SK-N-SH (cell line): ENCODE data around the gene SLC5A12. TPM values are rescaled to one million over a fixed set of nuclear protein-coding genes. Genes with fewer than 3 reads are reported as not detected.

Experiments
- CTCF ChIA-PET: fragments of 300-600, 350-600 bp; formaldehyde crosslinking; extraction: SDS; loops from one replicate; lab custom pipeline; 2021; lab: Yijun Ruan, JAX
- POLR2A ChIA-PET: fragments of 350-600 bp; sonication (Branson Sonifier 250); formaldehyde crosslinking; extraction: SDS; loops from one replicate; lab custom pipeline; 2020; ENCODE audit warnings: antibody characterized with exemption, inconsistent platforms; lab: Yijun Ruan, JAX
- DNase-seq: peaks from one replicate; pipeline ENCODE4 v3.0.0; 2012
- H2AFZ ChIP-seq: fragments of 200-600 bp; sonication (generic); 2 replicates; pipeline ENCODE4 v1.8.1; 2016; ENCODE audit warnings: antibody characterized with exemption, mild to moderate bottlenecking, low read depth
- H3F3A ChIP-seq: fragments of 200-600 bp; sonication (generic); replicated peaks from 2 replicates; pipeline ENCODE3; 2016; ENCODE audit warnings: antibody characterized with exemption, mild to moderate bottlenecking; ENCODE audit not compliant: insufficient read depth
- H3K27ac ChIP-seq, 2 experiments: fragments of 200-500 bp in 1 of 2; fragments of 200-600 bp in 1 of 2; sonication (Bioruptor generic) in 1 of 2; sonication (generic), shearing (Covaris generic) in 1 of 2; 2 replicates each; pipeline versions ENCODE4 v1.5.1 to v1.6.1; 2014 to 2016; ENCODE audit warnings: low read depth in 2 of 2, inconsistent platforms in 1 of 2, low read length in 1 of 2, mild to moderate bottlenecking in 1 of 2, mixed read lengths in 1 of 2
- H3K27me3 ChIP-seq: fragments of 200-600 bp; sonication (generic), shearing (Covaris generic); 2 replicates; pipeline ENCODE4 v1.6.1; 2016; ENCODE audit warnings: mixed run types; ENCODE audit not compliant: insufficient read depth
- H3K36me3 ChIP-seq, 2 experiments: fragments of 200-500 bp in 1 of 2; fragments of 200-600 bp in 1 of 2; sonication (Bioruptor generic) in 1 of 2; sonication (generic) in 1 of 2; replicated peaks in 1 of 2; 2 replicates each; pipeline versions ENCODE3 to v1.5.1; 2014 to 2016; ENCODE audit warnings: low read length in 1 of 2, mild to moderate bottlenecking in 1 of 2; ENCODE audit not compliant: insufficient read depth in 2 of 2, control insufficient read depth in 1 of 2
- H3K4me1 ChIP-seq, 2 experiments: fragments of 200-500 bp in 1 of 2; fragments of 200-600 bp in 1 of 2; sonication (Bioruptor generic) in 1 of 2; sonication (generic), shearing (Covaris generic) in 1 of 2; 2 replicates each; pipeline versions ENCODE4 v1.5.1 to v1.6.1; 2014 to 2016; ENCODE audit warnings: low read depth in 1 of 2, low read length in 1 of 2, mixed run types in 1 of 2; ENCODE audit not compliant: insufficient read depth in 2 of 2, control insufficient read depth in 1 of 2
- H3K4me2 ChIP-seq: fragments of 200-600 bp; sonication (generic), shearing (Covaris generic); 2 replicates; pipeline ENCODE4 v1.6.1; 2017; ENCODE audit warnings: mixed run types
- H3K4me3 ChIP-seq, 2 experiments: fragments of 200-500 bp in 1 of 2; fragments of 200-600 bp in 1 of 2; sonication (Bioruptor generic) in 1 of 2; sonication (generic), shearing (Covaris generic) in 1 of 2; 2 replicates each; pipeline versions ENCODE4 v1.5.1 to v1.8.1; 2014 to 2016; ENCODE audit warnings: low read depth in 2 of 2, inconsistent platforms in 1 of 2, low read length in 1 of 2, mild to moderate bottlenecking in 1 of 2, mixed read lengths in 1 of 2, moderate library complexity in 1 of 2
- H3K79me2 ChIP-seq: fragments of 200-600 bp; sonication (generic); 2 replicates; pipeline ENCODE4 v1.8.1; 2017; ENCODE audit warnings: mild to moderate bottlenecking; ENCODE audit not compliant: insufficient read depth
- H3K9ac ChIP-seq: fragments of 200-600 bp; sonication (generic); 2 replicates; pipeline ENCODE4 v1.6.1; 2017; ENCODE audit warnings: mixed run types
- H3K9me2 ChIP-seq: fragments of 200-600 bp; sonication (generic); 2 replicates; pipeline ENCODE4 v1.6.1; 2017; ENCODE audit warnings: mixed run types
- H3K9me3 ChIP-seq: fragments of 200-600 bp; sonication (generic); 2 replicates; pipeline ENCODE4 v1.6.1; 2017; ENCODE audit warnings: mixed run types, mild to moderate bottlenecking, moderate library complexity
- H4K20me1 ChIP-seq: fragments of 200-600 bp; sonication (generic); 2 replicates; pipeline ENCODE4 v1.6.1; 2017; ENCODE audit warnings: mild to moderate bottlenecking, mixed run types; ENCODE audit not compliant: insufficient read depth
- FOSL2 ChIP-seq: IDR thresholded peaks from 2 replicates; pipeline ENCODE4 v1.4.0; 2012; ENCODE audit warnings: low read depth, mild to moderate bottlenecking, moderate library complexity, borderline replicate concordance
- GABPA ChIP-seq: IDR thresholded peaks from 2 replicates; pipeline ENCODE4 v1.4.0; 2012; ENCODE audit warnings: low read depth, mild to moderate bottlenecking
- MEF2A ChIP-seq: IDR thresholded peaks from 2 replicates; pipeline ENCODE4 v1.4.0; 2012; ENCODE audit warnings: low read depth, borderline replicate concordance
- NFIC ChIP-seq: IDR thresholded peaks from 2 replicates; pipeline ENCODE4 v1.4.0; 2012; ENCODE audit warnings: borderline replicate concordance
- SIN3A ChIP-seq: IDR thresholded peaks from 2 replicates; pipeline ENCODE4 v1.6.1; 2012; ENCODE audit warnings: low read depth, mild to moderate bottlenecking, low read length, moderate library complexity, borderline replicate concordance
- TCF12 ChIP-seq: IDR thresholded peaks from 2 replicates; pipeline ENCODE4 v1.4.0; 2012
- YY1 ChIP-seq: IDR thresholded peaks from 2 replicates; pipeline ENCODE4 v1.4.0; 2012; ENCODE audit warnings: low read depth, mild to moderate bottlenecking
- WGBS: methylation state at CpG from one replicate; pipeline ENCODE4 v1.1.6; 2017; ENCODE audit warnings: low lambda C conversion rate; 5-methylcytosine and 5-hydroxymethylcytosine counted together
- polyA plus RNA-seq, 3 experiments: library from polyadenylated mRNA; depleted of rRNA; stranded (reverse); fragments of >200 nt; gene quantifications; 2 replicates each; pipeline ENCODE4 v1.2.3, GENCODE V29; 2012
- TF ChIP-seq, protein P1 (sequence below): fragments of 200-600 bp; sonication (generic); IDR thresholded peaks from 2 replicates; pipeline ENCODE4 v1.6.1; 2017; ENCODE audit warnings: antibody characterized with exemption, mild to moderate bottlenecking, moderate library complexity
- TF ChIP-seq, protein P2 (sequence below): fragments of 150-350 bp; IDR thresholded peaks from 2 replicates; pipeline ENCODE4 v1.6.1; 2017; ENCODE audit warnings: antibody characterized with exemption, low read length, low read depth, borderline replicate concordance

The SLC5A12 gene
- polyA plus RNA-seq, 1 of the 3 experiments (the other 2 are of a cell fraction) = 0.03 TPM

DNA sequence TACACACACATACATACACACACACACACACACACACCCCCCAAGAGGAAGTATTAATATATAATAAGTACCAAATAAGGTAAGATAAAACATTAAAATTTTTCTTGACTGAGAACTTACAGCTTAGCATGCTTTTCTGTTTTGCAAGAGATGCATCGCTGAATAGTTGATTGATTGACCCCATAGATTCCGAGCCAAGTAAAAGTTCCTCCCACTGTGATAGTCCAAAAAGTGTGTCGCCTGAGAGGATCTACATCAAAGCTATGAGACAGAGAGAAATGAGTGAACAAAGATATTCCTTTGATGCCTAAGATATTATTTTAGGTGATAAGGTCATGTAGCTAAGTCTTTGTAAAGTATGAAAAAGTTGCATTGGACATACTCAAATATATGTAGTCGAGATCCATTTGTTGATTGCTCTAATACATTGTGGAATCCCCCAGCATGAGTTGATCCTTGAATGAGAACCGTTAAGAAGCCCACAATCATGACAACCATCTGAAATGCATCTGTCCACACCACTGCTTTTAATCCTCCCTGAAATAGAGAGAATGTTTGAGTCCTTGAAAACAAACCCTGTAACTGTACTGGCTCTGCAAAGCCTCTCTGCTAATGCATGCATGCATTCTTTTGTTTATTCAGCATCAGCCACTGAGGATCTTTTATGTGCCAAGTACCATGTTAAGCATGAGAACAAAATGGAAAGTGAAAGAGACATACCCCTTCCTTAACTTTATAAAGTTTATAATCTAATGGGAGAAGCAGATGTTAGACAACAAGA, 18.3 kb downstream of the SLC5A12 start:
- Histone ChIP-seq H4K20me1 (no peaks in the 10 kb centered on the region), H2AFZ (no peak overlapping the region), H3K4me3 (no peak overlapping the region), H3K4me2 (no peak overlapping the region), H3K79me2 (no peaks in the 10 kb centered on the region), H3K9me2 (no peaks in the 10 kb centered on the region), H3K36me3 (no peaks in the 10 kb centered on the region), H3K9me3 (no peaks in the 10 kb centered on the region), H3K27ac (no peak overlapping the region), H3F3A (no peaks in the 10 kb centered on the region), H3K4me1 (peaks cover 0 to 9% of the 10 kb centered on the region in 2 experiments; a peak in 2 of 4 replicates), H3K27me3 (no peaks in the 10 kb centered on the region), H3K9ac (no peak overlapping the region)
- no peak for TF ChIP-seq NFIC
- no peak for DNase-seq
- CTCF ChIA-PET = interaction anchor here (0.9 kb wide), 1 partner anchor 407 kb away, joined by 3 read pairs; no protein-coding TSS in a partner anchor
- 60% methylated on average over 5 of the region's 5 CpGs for WGBS
- POLR2A ChIA-PET = no interaction called here

DNA sequence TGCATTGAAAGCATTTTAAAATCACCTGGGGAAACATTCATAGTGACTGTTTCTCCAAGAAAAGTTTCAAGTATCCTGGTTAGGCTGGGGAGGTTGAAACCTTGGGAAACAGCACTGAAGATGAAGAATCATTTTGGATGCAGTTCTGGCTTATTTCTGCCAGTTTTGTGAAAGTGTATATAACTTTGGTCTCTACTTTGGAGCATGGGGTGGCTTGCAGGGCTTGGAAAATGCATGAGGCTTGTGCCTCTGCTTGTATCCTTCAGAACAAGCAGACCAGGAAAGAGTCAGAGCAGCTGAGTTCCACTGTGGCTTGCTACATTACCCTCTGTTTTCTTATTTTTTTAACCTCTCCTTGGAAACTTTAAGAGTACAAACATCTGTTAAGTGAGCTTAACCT, 19.5 kb downstream of the SLC5A12 start:
- no peaks in the 10 kb centered on the region for H3F3A ChIP-seq
- H3K79me2 ChIP-seq = no peaks in the 10 kb centered on the region
- no peaks in the 10 kb centered on the region for H3K36me3 ChIP-seq
- DNase-seq = no peak
- TF ChIP-seq NFIC = no peak
- no peak for TF ChIP-seq GABPA
- TF ChIP-seq, protein P1, sequence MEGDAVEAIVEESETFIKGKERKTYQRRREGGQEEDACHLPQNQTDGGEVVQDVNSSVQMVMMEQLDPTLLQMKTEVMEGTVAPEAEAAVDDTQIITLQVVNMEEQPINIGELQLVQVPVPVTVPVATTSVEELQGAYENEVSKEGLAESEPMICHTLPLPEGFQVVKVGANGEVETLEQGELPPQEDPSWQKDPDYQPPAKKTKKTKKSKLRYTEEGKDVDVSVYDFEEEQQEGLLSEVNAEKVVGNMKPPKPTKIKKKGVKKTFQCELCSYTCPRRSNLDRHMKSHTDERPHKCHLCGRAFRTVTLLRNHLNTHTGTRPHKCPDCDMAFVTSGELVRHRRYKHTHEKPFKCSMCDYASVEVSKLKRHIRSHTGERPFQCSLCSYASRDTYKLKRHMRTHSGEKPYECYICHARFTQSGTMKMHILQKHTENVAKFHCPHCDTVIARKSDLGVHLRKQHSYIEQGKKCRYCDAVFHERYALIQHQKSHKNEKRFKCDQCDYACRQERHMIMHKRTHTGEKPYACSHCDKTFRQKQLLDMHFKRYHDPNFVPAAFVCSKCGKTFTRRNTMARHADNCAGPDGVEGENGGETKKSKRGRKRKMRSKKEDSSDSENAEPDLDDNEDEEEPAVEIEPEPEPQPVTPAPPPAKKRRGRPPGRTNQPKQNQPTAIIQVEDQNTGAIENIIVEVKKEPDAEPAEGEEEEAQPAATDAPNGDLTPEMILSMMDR = no peak
- no peak for TF ChIP-seq TCF12
- TF ChIP-seq FOSL2 = no peak
- TF ChIP-seq YY1 = no peak
- TF ChIP-seq, protein P2, sequence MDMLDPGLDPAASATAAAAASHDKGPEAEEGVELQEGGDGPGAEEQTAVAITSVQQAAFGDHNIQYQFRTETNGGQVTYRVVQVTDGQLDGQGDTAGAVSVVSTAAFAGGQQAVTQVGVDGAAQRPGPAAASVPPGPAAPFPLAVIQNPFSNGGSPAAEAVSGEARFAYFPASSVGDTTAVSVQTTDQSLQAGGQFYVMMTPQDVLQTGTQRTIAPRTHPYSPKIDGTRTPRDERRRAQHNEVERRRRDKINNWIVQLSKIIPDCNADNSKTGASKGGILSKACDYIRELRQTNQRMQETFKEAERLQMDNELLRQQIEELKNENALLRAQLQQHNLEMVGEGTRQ = no peak
- no peak for TF ChIP-seq MEF2A
- TF ChIP-seq SIN3A = no peak
- peaks cover 0 to 9% of the 10 kb centered on the region in 2 experiments; a peak in 2 of 4 replicates for H3K4me1 ChIP-seq
- ChIA-PET POLR2A (interaction anchor here (0.5 kb wide), 1 partner anchor 9 kb away, joined by 3 read pairs; no protein-coding TSS in a partner anchor), CTCF (interaction anchor here (0.9 to 1.5 kb wide), 2 partner anchors 406 to 783 kb away, joined by 3 to 4 read pairs; no protein-coding TSS in a partner anchor)
- H4K20me1 ChIP-seq = no peaks in the 10 kb centered on the region
- H2AFZ ChIP-seq = 0 out of 2 replicates have a peak overlapping the region, but pooled peaks have one; percentile 27
- no peak overlapping the region for H3K4me3 ChIP-seq
- no peaks in the 10 kb centered on the region for H3K9me2 ChIP-seq
- no peak overlapping the region for H3K4me2 ChIP-seq
- no peak overlapping the region for H3K27ac ChIP-seq
- no peaks in the 10 kb centered on the region for H3K27me3 ChIP-seq
- H3K9ac ChIP-seq = no peak overlapping the region
- no peaks in the 10 kb centered on the region for H3K9me3 ChIP-seq
